GM12864 (cell line): ENCODE results near the gene EGLN3.

Source experiments
- DNase-seq: peaks from one replicate; pipeline ENCODE4 v3.0.0-alpha.2; 2011; ENCODE audit warnings: low read depth
- H3K4me3 ChIP-seq: 2 replicates; pipeline ENCODE4 v1.5.1; 2011; ENCODE audit warnings: mild to moderate bottlenecking, low read depth, low read length, control low read depth
- CTCF ChIP-seq: IDR thresholded peaks from 2 replicates; pipeline ENCODE4 v1.5.1; 2011; ENCODE audit warnings: low read depth, mild to moderate bottlenecking, moderate library complexity, low read length, control low read depth, inconsistent platforms; ENCODE audit errors: missing control alignments

The EGLN3 gene

DNA sequence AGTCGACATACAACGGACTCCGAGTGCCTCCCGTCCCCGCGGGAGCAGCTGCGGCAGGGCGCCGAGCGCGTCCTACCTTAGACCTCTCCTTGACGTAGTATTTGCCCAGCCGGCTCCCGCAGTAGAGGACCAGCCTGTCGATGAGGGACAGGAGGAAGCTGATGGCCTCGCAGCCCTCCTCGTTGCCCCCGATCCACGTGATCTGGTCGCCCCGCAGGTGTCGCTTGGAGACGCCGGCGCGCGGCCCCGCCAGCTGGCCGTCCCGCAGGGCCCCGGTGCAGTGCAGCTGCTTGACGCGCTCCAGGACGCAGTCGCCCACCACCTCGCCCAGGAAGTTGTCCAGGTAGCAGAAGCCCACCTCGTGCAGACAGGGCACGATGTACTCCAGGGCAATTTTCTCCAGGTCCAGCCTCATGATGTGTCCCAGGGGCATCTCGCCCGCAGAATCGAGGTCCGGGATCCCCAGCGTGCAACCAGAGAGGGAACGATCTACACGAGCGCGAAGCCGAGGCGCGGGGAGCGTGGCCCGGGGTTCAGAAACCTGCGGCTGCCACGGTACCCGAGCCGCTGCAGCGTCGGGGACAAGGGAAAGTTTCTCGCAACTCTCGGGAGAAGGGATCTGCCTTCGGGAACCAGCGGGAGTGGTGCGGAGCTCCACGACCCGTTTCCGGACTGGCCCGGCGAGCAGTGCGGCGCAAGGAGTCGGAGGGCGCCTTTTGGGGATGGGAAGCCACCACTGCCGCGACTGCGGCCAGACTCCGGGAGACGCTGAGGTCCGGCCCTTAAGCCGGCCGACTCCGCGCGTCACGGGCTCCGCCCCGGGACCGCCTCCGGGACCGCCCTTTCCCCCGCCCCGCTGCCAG is at the start of gene EGLN3:
TSS of gene EGLN3 (minus strand) at position 755 of the 863 bp plus-strand sequence. CDS start at position 433, 322 bp downstream.
- TF ChIP-seq CTCF = no peak
- DNase-seq = no peak
- peak within 1 kb of the TSS; percentile 66 for H3K4me3 ChIP-seq

GRCh38 chr14:34000396-34000795 is 49.5 kb upstream of the EGLN3 start:
- no peak for DNase-seq
- H3K4me3 ChIP-seq = no peak overlapping the region
- no peak for TF ChIP-seq CTCF

GRCh38 chr14:33999771-34000291 is 49.0 kb upstream of the EGLN3 start:
- no peak for TF ChIP-seq CTCF
- H3K4me3 ChIP-seq = no peak overlapping the region
- no peak for DNase-seq

DNA sequence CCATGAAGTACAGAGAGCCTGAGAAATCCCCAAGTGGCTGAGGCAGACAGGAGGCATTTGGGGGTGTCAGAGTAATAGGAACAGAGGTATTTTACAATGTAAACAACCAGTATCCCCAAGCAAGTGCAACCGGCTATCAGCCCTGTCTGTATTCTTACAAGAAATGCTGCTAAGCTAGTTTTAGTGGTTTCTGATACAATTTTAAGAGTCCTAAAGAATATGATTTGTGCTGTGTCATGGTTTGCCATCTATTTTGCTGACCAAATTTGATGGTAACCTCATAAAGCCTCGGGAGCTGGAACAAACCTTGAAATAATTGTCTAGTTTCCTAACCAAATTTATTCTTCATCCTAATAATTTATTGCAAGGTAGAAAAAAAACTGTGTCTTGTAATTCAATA is 46.7 kb upstream of the EGLN3 start:
- no peak overlapping the region for H3K4me3 ChIP-seq
- TF ChIP-seq CTCF = no peak
- no peak for DNase-seq

- no peak for TF ChIP-seq CTCF
- H3K4me3 ChIP-seq = no peak overlapping the region
- no peak for DNase-seq
Measured at GRCh38 chr14:33996462-33996861, 45.6 kb upstream of the EGLN3 start.

GRCh38 chr14:33993246-33993645 is 42.4 kb upstream of the EGLN3 start:
- no peak for DNase-seq

More at GRCh38 chr14:33993246-33993645, 42.4 kb upstream of the EGLN3 start:
- TF ChIP-seq CTCF = no peak
- no peak overlapping the region for H3K4me3 ChIP-seq
